HG03095 (cell line): ENCODE results near the gene TASOR2.

Experiments used
- ATAC-seq: cut with Tn5 transposase; IDR thresholded peaks from one replicate; pipeline ENCODE4 v1.9.1; 2021; ENCODE audit warnings: moderate library complexity; ENCODE audit not compliant: unreplicated experiment

Gene TASOR2

GRCh38 chr10:5684971-5685763 is 529 bp downstream of the TASOR2 start:
- ATAC-seq, result peak; percentile 46

GRCh38 chr10:5685764-5686240 is 1.2 kb downstream of the TASOR2 start:
- ATAC-seq, result no peak

GRCh38 chr10:5688587-5688986 is 3.9 kb downstream of the TASOR2 start:
- no peak for ATAC-seq

DNA sequence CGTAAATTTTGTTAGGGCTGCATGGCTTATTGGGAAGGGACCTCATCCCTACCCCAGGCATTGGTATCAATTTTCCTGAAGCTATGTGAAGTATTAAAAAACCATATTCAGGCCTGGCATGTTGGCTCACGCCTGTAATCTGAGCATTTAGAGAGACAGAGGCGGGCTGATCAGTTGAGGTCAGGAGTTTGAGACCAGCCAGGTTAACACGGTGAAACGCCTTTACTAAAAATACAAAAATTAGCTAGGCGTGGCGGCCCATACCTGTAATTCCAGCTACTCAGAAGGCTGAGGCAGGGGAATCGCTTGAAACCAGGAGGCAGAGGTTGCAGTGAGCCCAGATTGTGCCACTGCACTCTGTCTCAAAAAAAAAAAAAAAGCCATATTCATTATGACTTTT is 7.1 kb downstream of the TASOR2 start:
- no peak for ATAC-seq

DNA sequence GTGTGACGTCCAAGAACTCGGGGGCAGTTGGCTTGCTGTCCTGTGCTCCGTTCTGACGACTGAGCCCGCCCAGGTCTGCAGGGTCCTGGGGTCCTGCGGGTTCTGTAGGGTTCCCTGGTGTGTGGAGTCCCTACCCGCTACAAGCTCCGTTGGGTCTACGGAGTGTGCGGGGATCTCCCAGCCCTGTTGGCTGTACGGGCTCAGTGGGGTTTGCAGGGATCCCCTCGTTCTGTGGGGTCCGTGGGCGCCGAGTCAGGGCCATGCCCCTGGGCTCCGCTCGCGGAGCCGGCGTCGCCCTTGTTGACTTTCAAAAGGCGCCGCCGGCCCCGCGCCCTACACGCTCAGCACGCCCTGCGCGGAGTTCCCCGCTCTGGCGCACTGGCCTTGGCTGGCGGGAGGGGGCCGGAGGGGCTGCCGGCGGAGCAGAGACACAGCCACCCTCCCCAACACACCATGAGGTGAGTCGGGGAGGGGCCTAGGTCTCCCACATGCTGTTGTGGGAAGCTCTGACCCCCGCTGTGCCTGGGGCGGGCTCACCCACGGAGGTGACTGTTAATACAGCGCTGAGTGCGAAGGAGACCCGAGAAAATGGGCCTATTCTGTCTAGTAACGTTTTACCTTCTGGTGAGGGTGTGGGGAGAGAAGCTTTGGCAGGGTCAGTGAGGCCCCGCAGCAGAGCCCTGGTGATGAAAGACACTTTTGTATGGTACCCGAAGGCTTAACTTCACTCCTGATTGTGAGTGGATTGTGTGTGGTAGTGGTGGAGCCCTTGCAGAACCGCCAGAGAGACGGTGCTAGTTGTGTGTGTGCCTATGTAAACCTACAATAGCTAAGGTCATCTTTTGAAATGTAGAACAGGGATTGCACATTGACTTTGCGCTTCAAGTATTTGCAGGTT is 8.1 kb downstream of the TASOR2 start:
- ATAC-seq, result peak; percentile 76

- ATAC-seq, result no peak
Measured at GRCh38 chr10:5694573-5694972, 9.9 kb downstream of the TASOR2 start.

DNA sequence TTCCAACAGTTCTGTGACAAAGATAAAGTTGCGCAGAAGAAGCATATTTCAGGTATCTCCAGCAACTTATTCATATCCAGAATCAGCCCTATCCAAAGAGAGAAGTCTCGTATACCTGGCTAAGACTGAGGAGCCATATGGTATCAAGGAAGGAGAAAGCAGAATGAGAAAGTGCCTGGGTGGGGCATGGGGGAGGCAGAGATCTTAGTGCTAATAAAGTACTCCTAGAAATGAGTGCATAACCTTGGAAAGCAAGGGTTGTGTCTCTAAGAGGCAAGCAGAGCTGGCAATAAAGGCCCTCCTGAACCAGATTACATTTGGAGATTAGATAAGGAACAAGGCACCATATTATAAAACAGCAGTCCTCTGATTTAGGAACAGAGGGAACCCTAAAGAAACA is 12.7 kb downstream of the TASOR2 start:
- no peak for ATAC-seq

- ATAC-seq, result no peak
Measured at GRCh38 chr10:5698062-5698461, 13.4 kb downstream of the TASOR2 start.

GRCh38 chr10:5708356-5708755 is 23.7 kb downstream of the TASOR2 start:
- no peak for ATAC-seq

GRCh38 chr10:5709865-5710264 is 25.2 kb downstream of the TASOR2 start:
- ATAC-seq, result no peak

DNA sequence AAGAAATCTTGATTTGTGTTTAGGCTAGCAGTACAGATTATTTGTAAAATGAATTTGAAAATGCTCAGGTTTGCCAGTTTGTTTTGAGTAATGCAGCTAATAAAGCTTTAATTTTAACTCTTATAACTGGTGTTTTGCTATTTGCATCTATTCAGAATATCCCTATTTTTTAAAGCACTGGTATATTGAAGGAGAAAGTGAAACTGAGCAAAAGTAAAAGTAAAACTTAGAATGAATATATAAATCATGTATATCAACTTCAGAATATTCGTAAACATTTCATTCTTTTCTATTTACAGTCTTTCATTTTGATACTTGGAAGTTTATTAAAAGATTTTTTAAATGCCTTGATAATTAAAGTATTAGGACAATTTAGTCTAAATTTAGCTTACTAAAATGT is 26.2 kb downstream of the TASOR2 start:
- no peak for ATAC-seq

DNA sequence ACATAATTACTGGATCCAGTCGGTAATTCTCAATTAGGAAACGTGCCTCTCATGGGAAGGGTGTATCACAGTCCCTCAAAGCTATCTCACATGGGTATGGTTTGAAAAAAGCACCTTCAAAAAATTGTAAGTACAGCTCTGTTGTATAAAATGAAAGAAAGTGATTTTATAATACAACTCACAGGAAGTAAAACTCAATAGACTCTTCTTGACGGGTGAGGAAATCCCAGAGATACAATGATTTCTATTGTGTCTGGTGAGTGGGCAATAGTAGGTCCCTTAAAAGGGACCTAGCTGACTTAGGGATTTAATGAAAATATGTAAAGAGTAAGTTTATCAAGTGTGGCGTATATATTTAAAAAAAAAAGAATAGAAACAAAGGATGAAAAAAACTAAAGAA is 27.0 kb downstream of the TASOR2 start:
- no peak for ATAC-seq

DNA sequence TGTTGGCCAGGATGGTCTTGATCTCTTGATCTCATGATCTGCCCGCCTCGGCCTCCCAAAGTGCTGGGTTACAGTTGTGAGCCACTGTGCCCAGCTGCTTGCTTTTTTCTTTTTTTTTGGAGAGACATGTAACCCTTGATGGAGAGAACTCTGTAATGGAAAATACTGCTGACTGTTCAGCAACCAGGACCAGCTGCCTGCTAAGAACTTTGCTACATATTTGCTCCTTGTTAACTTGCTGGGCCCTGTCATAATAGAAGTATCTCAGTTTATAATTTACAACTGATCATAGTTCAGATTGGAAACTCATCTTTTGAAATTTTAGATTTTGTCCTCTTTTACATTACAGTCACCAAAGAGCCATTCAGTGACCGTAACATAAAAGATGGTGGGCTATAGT is 34.9 kb downstream of the TASOR2 start:
- ATAC-seq, result no peak

DNA sequence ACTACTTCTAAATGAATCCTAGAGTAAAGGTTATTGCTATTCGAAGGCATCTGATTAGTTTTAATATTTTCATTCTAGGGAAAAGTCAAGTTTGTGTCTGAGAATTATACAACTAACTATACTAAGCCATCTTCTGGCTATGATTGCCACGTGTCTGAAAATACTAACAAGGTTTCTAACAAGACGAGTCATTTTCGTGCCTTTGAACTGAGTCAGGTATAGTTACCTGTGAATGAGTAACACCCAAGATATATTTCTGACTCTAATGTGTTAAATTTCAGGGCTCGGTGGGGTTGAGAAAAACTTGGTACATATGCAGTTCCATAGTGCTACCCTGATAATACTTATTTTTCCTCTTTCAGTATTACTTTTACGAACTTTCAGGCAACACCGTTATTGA is 35.5 kb downstream of the TASOR2 start:
- no peak for ATAC-seq

DNA sequence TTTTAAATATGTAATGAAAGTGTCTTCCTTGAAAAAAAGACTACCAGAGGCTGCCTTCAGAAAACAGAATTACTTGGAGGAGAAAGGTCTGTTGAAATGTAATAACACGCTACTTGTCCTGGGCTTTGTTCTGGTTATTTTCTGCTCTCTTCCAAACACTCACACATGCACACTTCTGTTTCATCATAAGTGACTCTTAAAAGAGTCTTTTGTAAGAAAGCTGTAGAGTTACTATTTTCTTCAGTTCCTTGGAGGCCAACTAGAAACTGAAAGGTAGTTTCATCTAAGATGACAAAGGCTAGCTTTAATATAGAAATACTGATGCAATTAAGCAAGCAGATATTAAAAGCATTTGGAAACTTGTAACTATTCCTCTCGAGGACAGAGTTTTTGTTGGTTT is 39.1 kb downstream of the TASOR2 start:
- no peak for ATAC-seq

- ATAC-seq, result no peak
Measured at GRCh38 chr10:5730766-5731165, 46.1 kb downstream of the TASOR2 start.

- no peak for ATAC-seq
Measured at GRCh38 chr10:5731559-5731958, 46.9 kb downstream of the TASOR2 start.

- no peak for ATAC-seq
Measured at GRCh38 chr10:5732141-5732540, 47.5 kb downstream of the TASOR2 start.
